Heart left ventricle (tissue), 16 donors: ENCODE data around the gene IL12B. TPM values are rescaled to one million over a fixed set of nuclear protein-coding genes. Genes with fewer than 3 reads are reported as not detected.
"Not testable (repeated sequence)": the region's sequence is repeated elsewhere in the genome, so short reads cannot be mapped to it uniquely, and the experiment has no call there.

Experiments
- ATAC-seq, 4 donors: fragments of 200-7000 bp; cut with Tn5 transposase; one replicate each; pipeline ENCODE4 v1.9.1; 2020 to 2022; ENCODE audit warnings: moderate library complexity in 4 of 4, mild to moderate bottlenecking in 3 of 4, moderate number of reproducible peaks in 1 of 4
- DNase-seq, 5 donors: peaks; one replicate each; pipeline ENCODE4 v3.0.0-alpha.2; 2020
- H3K27ac ChIP-seq, 12 donors: fragments of 200-600 bp; sonication (generic) in 4 of 12; one replicate each; pipeline versions ENCODE4 v1.5.0 to v1.8.0; 2016 to 2022; ENCODE audit warnings: mild to moderate bottlenecking in 2 of 12
- H3K27me3 ChIP-seq, 9 donors: fragments of 200-600 bp; sonication (generic) in 2 of 9; one replicate each; pipeline versions ENCODE4 v1.5.1 to v1.8.0; 2016 to 2022; ENCODE audit warnings: mild to moderate bottlenecking in 3 of 9
- H3K36me3 ChIP-seq, 9 donors: fragments of 200-600 bp; sonication (generic) in 2 of 9; one replicate each; pipeline versions ENCODE4 v1.5.0 to v1.8.0; 2018 to 2022; ENCODE audit warnings: mild to moderate bottlenecking in 2 of 9
- H3K4me1 ChIP-seq, 12 donors: fragments of 200-600 bp; sonication (generic) in 4 of 12; one replicate each; pipeline versions ENCODE4 v1.5.0 to v1.8.0; 2016 to 2022; ENCODE audit warnings: mild to moderate bottlenecking in 3 of 12
- H3K4me3 ChIP-seq, 12 donors: fragments of 200-600 bp; sonication (generic) in 4 of 12; one replicate each; pipeline versions ENCODE4 v1.5.0 to v1.8.0; 2017 to 2022; ENCODE audit warnings: mild to moderate bottlenecking in 9 of 12, moderate library complexity in 4 of 12
- H3K9me3 ChIP-seq, 12 donors: fragments of 200-600 bp; sonication (generic) in 4 of 12; one replicate each; pipeline versions ENCODE4 v1.5.0 to v1.8.0; 2016 to 2022; ENCODE audit warnings: mild to moderate bottlenecking in 1 of 12
- CTCF ChIP-seq, 12 donors: fragments of 200-600 bp; sonication (generic) in 4 of 12; IDR thresholded peaks; one replicate each; pipeline versions ENCODE4 v1.5.0 to v1.8.0; 2018 to 2022; ENCODE audit warnings: antibody characterized with exemption in 12 of 12, mild to moderate bottlenecking in 5 of 12
- POLR2A ChIP-seq, 2 donors: fragments of 450-650 bp; IDR thresholded peaks; one replicate each; pipeline ENCODE4 v1.6.1; 2017; ENCODE audit warnings: antibody characterized with exemption in 2 of 2, mild to moderate bottlenecking in 2 of 2, moderate library complexity in 2 of 2
- whole genome bisulfite sequencing, 4 donors: extraction: QIAGEN DNeasy Blood & Tissue Kit in 2 of 4; methylation state at CpG; one replicate each; pipeline versions ENCODE4 v1.1.5 to v1.1.7; 2013 to 2018; 5-methylcytosine and 5-hydroxymethylcytosine counted together
- intact Hi-C, 10 donors: fragments of 100-400 bp; cut with DNase I; formaldehyde crosslinking; loops; one replicate each; pipeline versions ENCODE4 v1.11.1 to v1.14.2; 2022
- polyA plus RNA-seq, 2 donors: library from polyadenylated mRNA; stranded (reverse); fragments of 200-250 nt; gene quantifications; one replicate each; pipeline ENCODE4 v1.2.3, GENCODE V29; 2013
- total RNA-seq, 9 donors: library from RNA; depleted of rRNA in 2 of 9; stranded (reverse); fragments of >200 nt in 2 of 9; fragmentation: NEBNext Ultra II Directional in 3 of 9; extraction: Animal tissue kit (Norgen Biotek cat#: 25700) in 3 of 9; gene quantifications; one replicate each; pipeline versions ENCODE4 v1.1.0 to v1.2.4, GENCODE V29; 2016 to 2023
- donor health status: ischemic (EF 13 %, LVEDD 7.1; RV severe dilation, severe dysfunction).
- donor health status: healthy with polysubstance abuse.
- donor health status: DM: no; HTN: yes; CAD: no.
- donor health status: DM: no; HTN: no; CAD: no.
- donor health status: ischemic (EF 25% LVEDD 6.9; RV normal size, moderate dysfunction).
- donor health status: ischemic (EF 25% LVEDD 5.7; RV mildly dilated, moderate dysfunction).
- donor health status: healthy.
- donor health status: DM: yes; HTN: yes; CAD: no.
- donor health status: ischemic (EF 35%, LVEDD 5.7; RV mildly dilated, moderate dysfunction).
- donor health status: nonischemic (EF 11% LVEDD 7.7; RV severe dilation, severe dysfunction).
- donor health status: DM: yes; HTN: yes; CAD: no.
- donor health status: PGD.
- donor health status: ischemic (EF 29% LVEDD 5.4; RV normal size, mild dysfunction).
- donor health status: nonischemic (EF 23%, LVEDD 6.1; RV moderate dilation, normal function).

Gene IL12B
- total and polyA plus RNA-seq, 11 donors: not detected

- DNase-seq (no peak), ATAC-seq (no peak)
- WGBS, 4 donors: 90 to 96% (median 93%) methylated on average over 4 of the region's 4 CpGs
- Histone ChIP-seq H3K4me3 (no peak overlapping the region), H3K36me3 (no peaks in the 10 kb centered on the region), H3K9me3 (peaks cover 0 to 30% (median 14%) of the 10 kb centered on the region in 12 donors), H3K4me1 (no peaks in the 10 kb centered on the region), H3K27ac (no peak overlapping the region), H3K27me3 (peaks cover 0 to 9% (median 0%) of the 10 kb centered on the region in 9 donors)
- intact Hi-C loops: no loop called here
- TF ChIP-seq POLR2A (IDR thresholded peaks at IDR 0.05) (no peak), CTCF (IDR thresholded peaks at IDR 0.05) (no peak)
Measured at GRCh38 chr5:159303286-159303685, 27.0 kb downstream of the IL12B start.

DNA sequence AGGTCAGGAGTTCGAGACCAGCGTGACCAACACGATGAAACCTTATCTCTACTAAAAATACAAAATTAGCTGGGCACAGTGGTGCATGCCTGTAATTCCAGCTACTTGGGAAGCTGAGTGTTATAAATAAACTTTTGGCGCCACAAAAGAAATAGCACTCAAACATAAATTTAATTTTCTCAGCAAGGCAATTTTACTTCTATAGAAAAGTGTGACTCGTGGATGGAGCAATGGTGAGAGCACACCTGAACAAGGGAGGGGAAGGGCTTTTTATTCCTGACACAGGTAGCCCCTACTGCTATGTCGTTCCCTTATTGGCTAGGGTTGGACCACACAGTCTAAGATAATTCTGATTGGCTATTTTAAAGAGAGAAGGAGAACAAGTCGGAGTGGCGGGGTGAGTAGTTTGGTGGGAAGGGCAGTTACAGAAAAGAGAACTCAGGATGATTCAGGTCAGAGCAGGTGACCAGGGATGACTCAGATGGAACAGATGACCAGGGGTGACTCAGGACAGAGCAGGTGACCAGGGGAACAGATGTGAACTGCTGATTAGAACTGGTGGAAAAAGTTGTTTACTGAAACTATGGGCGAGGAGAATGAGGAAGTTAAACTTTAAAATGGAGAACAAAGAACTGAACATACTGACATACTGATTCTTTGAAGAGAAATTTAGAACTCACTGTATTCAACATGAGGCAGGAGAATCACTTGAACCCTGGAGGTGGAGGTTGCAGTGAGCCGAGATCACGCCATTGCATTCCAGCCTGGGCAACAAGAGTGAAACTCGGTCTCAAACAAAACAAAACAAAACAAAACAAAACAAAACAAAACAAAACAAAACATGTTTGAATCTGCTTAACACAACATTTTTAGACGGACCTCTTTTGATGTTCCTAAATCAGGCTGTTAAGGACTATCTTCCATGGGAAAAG lies 28.1 kb downstream of the IL12B start:
- WGBS, 4 donors: 78 to 83% (median 81%) methylated on average over 13 of the region's 13 CpGs
- H3K27ac ChIP-seq, H3K4me1 ChIP-seq, H3K36me3 ChIP-seq, H3K27me3 ChIP-seq, DNase-seq, intact Hi-C loops, H3K4me3 ChIP-seq, ATAC-seq: not testable (repeated sequence)
- H3K9me3 ChIP-seq: peaks cover 0 to 35% (median 14%) of the 10 kb centered on the region in 12 donors

GRCh38 chr5:159301466-159301865 lies 28.8 kb downstream of the IL12B start:
- H3K36me3 ChIP-seq: no peaks in the 10 kb centered on the region
- H3K4me1 ChIP-seq: no peaks in the 10 kb centered on the region
- WGBS, 4 donors: 87 to 91% (median 89%) methylated on average over 3 of the region's 3 CpGs
- DNase-seq: no peak
- intact Hi-C loops: no loop called here
- ATAC-seq: no peak
- H3K4me3 ChIP-seq: no peak overlapping the region
- no peak for TF ChIP-seq POLR2A (IDR thresholded peaks at IDR 0.05)
- no peak for TF ChIP-seq CTCF (IDR thresholded peaks at IDR 0.05)
- peaks cover 0 to 35% (median 14%) of the 10 kb centered on the region in 12 donors for H3K9me3 ChIP-seq
- H3K27me3 ChIP-seq: peaks cover 0 to 9% (median 0%) of the 10 kb centered on the region in 9 donors
- no peak overlapping the region for H3K27ac ChIP-seq

DNA sequence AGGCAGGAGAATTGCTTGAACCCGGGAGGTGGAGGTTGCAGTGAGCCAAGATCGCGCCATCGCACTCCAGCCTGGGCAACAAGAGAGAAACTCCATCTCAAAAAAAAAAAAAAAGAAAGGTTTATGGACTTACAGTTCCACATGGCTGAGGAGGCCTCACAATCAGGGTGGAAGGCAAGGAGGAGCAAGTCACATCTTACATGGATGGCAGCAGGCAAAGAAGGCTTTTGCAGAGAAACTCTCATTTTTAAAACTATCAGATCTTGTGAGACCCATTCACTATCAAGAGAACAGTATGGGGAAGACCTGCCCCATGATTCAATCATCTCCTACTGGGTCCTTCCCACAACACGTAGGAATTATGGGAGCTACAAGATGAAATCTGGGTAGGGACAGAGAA lies 33.0 kb downstream of the IL12B start:
- not testable (repeated sequence) for H3K36me3 ChIP-seq, DNase-seq, H3K4me3 ChIP-seq, H3K27me3 ChIP-seq, H3K4me1 ChIP-seq, H3K27ac ChIP-seq, ATAC-seq
- peaks cover 0 to 23% (median 9%) of the 10 kb centered on the region in 12 donors for H3K9me3 ChIP-seq
- 77 to 93% (median 87%) methylated on average over 5 of the region's 5 CpGs for WGBS, 4 donors
- intact Hi-C loops: loop anchor here in 3 of 10 donors (10.0 kb wide), 3 partner anchors 138 to 688 kb away; partner anchors contain the start of gene ADRA1B (in 1 of the 3)

DNA sequence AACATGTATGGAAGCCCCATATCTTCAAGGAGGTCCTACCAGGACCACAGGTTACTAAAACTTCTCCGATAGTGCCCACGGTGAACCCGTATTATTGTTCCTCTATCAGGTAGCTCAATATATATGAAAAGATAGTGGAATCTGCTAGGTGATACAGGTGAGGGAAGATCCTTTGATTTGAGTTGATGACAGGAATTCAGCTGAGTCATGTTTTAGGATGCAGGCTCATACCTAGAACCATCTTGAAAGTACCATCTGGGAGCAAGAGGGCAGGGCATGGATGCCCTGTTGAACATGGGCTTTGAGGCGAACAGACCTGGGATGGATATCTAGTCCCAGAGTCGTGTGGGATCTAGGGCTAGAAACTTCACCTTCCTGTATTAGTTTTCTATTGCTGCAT lies 35.4 kb downstream of the IL12B start:
- DNase-seq: no peak

More for the DNA sequence above, 35.4 kb downstream of the IL12B start:
- H3K4me3 ChIP-seq: no peak overlapping the region
- H3K9me3 ChIP-seq: peaks cover 0 to 12% (median 0%) of the 10 kb centered on the region in 12 donors
- H3K27ac ChIP-seq: no peak overlapping the region
- H3K36me3 ChIP-seq: no peaks in the 10 kb centered on the region
- no peaks in the 10 kb centered on the region for H3K27me3 ChIP-seq
- H3K4me1 ChIP-seq: no peaks in the 10 kb centered on the region
- 91 to 94% (median 92%) methylated on average over 5 of the region's 5 CpGs for WGBS, 4 donors
- TF ChIP-seq CTCF (IDR thresholded peaks at IDR 0.05) (no peak), POLR2A (IDR thresholded peaks at IDR 0.05) (no peak)
- intact Hi-C loops: loop anchor here in 3 of 10 donors (10.0 kb wide), 3 partner anchors 140 to 690 kb away; partner anchors contain the start of gene ADRA1B (in 1 of the 3)
- ATAC-seq: no peak
